Spinal cord (tissue), 10 donors: Measurements from ENCODE around the gene CASQ2. TPM values are rescaled to one million over a fixed set of nuclear protein-coding genes. Genes with fewer than 3 reads are reported as not detected.

Experiments
- DNase-seq, 6 donors: peaks; one replicate each; pipeline versions ENCODE4 v3.0.0 to v3.0.0-alpha.2; 2013 to 2015; ENCODE audit warnings: low spot score in 6 of 6, low read depth in 4 of 6
- H3K27ac ChIP-seq: one replicate; pipeline ENCODE4 v1.5.1; 2013; ENCODE audit warnings: low read depth, low read length, control low read depth
- H3K27me3 ChIP-seq: one replicate; pipeline ENCODE4 v1.6.1; 2013; ENCODE audit warnings: low read length; ENCODE audit not compliant: control insufficient read depth, insufficient read depth
- H3K36me3 ChIP-seq: one replicate; pipeline ENCODE4 v1.6.1; 2013; ENCODE audit warnings: low read length; ENCODE audit not compliant: control insufficient read depth, insufficient read depth
- H3K4me1 ChIP-seq: one replicate; pipeline ENCODE4 v1.6.1; 2013; ENCODE audit warnings: low read length; ENCODE audit not compliant: control insufficient read depth, insufficient read depth
- H3K4me3 ChIP-seq: one replicate; pipeline ENCODE4 v1.5.1; 2013; ENCODE audit warnings: low read depth, low read length, control low read depth
- H3K9me3 ChIP-seq: one replicate; pipeline ENCODE4 v1.6.1; 2013; ENCODE audit warnings: low read length; ENCODE audit not compliant: control insufficient read depth, insufficient read depth
- WGBS: methylation state at CpG from one replicate; pipeline ENCODE4 v1.1.5; 2013; ENCODE audit warnings: missing lambda C conversion rate; ENCODE audit not compliant: insufficient coverage; 5-methylcytosine and 5-hydroxymethylcytosine counted together
- polyA plus RNA-seq, 2 donors: library from polyadenylated mRNA; unstranded; fragments of 120-200 nt; gene quantifications; one replicate each; pipeline ENCODE4 v1.2.1, GENCODE V29; 2013; ENCODE audit not compliant: insufficient read length in 2 of 2
- total RNA-seq, 2 donors: library from RNA; depleted of rRNA in 1 of 2; stranded (reverse); fragments of 120-200 nt in 1 of 2; fragments of >200 nt in 1 of 2; gene quantifications; one replicate each; pipeline versions ENCODE4 v1.2.3 to v1.2.4, GENCODE V29; 2013 to 2014
- donor health status: healthy.

Gene CASQ2
- total and polyA plus RNA-seq, 4 donors: 1.1 to 3.1 (median 1.4) TPM

DNA sequence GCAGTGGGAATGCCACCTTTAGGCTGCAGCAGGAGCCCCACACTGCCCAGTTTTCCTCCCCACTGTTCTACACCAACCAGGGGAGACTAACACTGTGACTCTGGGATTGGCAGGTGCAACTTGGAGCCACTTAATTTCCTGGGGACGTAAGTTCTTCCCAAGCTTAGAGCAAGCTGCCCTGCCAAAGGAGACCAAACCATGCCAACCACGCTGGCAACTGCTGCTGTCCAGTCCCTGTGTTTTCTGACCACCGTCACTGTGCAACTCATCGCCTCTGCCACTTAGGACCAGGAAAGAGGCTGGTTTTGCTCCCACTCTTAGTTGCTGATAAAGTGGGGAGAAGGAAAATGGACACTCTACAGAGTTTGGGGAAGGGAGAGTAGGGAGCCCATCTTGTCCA is 76.3 kb downstream of the CASQ2 start:
- no peak for DNase-seq
- no peak overlapping the region for H3K4me3 ChIP-seq
- H3K4me1 ChIP-seq: peaks cover 6% of the 10 kb centered on the region
- H3K27ac ChIP-seq: no peak overlapping the region
- peaks cover 17% of the 10 kb centered on the region for H3K36me3 ChIP-seq
- H3K27me3 ChIP-seq: no peaks in the 10 kb centered on the region
- 82% methylated on average over 4 of the region's 4 CpGs for WGBS
- no peaks in the 10 kb centered on the region for H3K9me3 ChIP-seq

DNA sequence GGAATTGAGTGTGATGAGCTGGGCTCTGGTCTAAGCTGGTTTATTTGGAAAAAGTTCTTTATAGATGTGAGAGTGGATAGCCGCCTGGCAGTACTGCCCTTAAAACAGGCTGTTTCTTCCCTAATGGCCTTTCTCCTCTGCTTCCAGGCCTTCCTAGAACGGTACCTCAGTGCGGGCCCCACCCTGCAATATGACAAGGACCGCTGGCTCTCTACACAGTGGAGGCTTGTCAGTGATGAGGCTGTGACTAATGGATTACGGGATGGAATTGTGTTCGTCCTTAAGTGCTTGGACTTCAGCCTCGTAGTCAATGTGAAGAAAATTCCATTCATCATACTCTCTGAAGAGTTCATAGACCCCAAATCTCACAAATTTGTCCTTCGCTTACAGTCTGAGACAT is 77.5 kb downstream of the CASQ2 start:
- no CpG with 5 or more reads among the region's 8 CpGs for WGBS
- peaks cover 17% of the 10 kb centered on the region for H3K36me3 ChIP-seq
- no peak for DNase-seq
- H3K4me1 ChIP-seq: peaks cover 6% of the 10 kb centered on the region
- no peak overlapping the region for H3K27ac ChIP-seq
- H3K4me3 ChIP-seq: no peak overlapping the region
- no peaks in the 10 kb centered on the region for H3K27me3 ChIP-seq
- no peaks in the 10 kb centered on the region for H3K9me3 ChIP-seq

DNA sequence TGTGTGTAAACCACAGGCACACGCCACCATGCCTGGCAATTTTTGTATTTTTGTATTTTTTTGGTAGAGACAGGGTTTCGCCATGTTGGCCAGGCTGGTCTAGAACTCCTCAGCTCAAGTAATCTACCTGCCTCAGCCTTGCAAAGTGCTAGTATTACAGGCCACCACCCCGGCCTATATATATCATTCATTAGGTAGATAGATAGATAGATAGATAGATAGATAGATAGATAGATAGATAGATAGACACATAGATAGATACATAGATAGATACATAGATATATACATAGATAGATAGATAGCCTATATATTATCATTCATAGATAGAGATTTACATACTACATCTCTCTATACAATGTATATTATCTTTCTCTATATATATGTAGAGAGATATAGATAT is 80.8 kb downstream of the CASQ2 start:
- no peak overlapping the region for H3K27ac ChIP-seq
- no peaks in the 10 kb centered on the region for H3K9me3 ChIP-seq
- peaks cover 6% of the 10 kb centered on the region for H3K4me1 ChIP-seq
- H3K4me3 ChIP-seq: no peak overlapping the region
- DNase-seq: no peak
- no peaks in the 10 kb centered on the region for H3K27me3 ChIP-seq
- peaks cover 35% of the 10 kb centered on the region for H3K36me3 ChIP-seq
- no CpG with 5 or more reads among the region's 3 CpGs for WGBS

- Histone ChIP-seq H3K36me3 (peaks cover 22% of the 10 kb centered on the region), H3K4me1 (no peaks in the 10 kb centered on the region)
- WGBS: 91% methylated on average over 7 of the region's 14 CpGs
Measured at GRCh38 chr1:115685029-115685705, 83.3 kb downstream of the CASQ2 start.

GRCh38 chr1:115682792-115683191 is 85.7 kb downstream of the CASQ2 start:
- DNase-seq: no peak
- no peak overlapping the region for H3K27ac ChIP-seq
- H3K4me3 ChIP-seq: no peak overlapping the region
- H3K4me1 ChIP-seq: peaks cover 6% of the 10 kb centered on the region
- H3K36me3 ChIP-seq: peaks cover 27% of the 10 kb centered on the region
- H3K27me3 ChIP-seq: no peaks in the 10 kb centered on the region
- WGBS: 100% methylated on average over 3 of the region's 4 CpGs
- H3K9me3 ChIP-seq: no peaks in the 10 kb centered on the region

More at GRCh38 chr1:115685029-115685705, 83.3 kb downstream of the CASQ2 start:
- Histone ChIP-seq H3K9me3 (no peaks in the 10 kb centered on the region), H3K4me3 (no peak overlapping the region), H3K27me3 (no peaks in the 10 kb centered on the region), H3K27ac (no peak overlapping the region)
- no peak for DNase-seq

GRCh38 chr1:115680730-115681111 is 87.8 kb downstream of the CASQ2 start:
- Histone ChIP-seq H3K36me3 (peaks cover 27% of the 10 kb centered on the region), H3K9me3 (no peaks in the 10 kb centered on the region), H3K4me3 (no peak overlapping the region), H3K27ac (no peak overlapping the region), H3K27me3 (no peaks in the 10 kb centered on the region), H3K4me1 (peaks cover 12% of the 10 kb centered on the region)
- WGBS: 100% methylated on average over 4 of the region's 5 CpGs
- DNase-seq: no peak

DNA sequence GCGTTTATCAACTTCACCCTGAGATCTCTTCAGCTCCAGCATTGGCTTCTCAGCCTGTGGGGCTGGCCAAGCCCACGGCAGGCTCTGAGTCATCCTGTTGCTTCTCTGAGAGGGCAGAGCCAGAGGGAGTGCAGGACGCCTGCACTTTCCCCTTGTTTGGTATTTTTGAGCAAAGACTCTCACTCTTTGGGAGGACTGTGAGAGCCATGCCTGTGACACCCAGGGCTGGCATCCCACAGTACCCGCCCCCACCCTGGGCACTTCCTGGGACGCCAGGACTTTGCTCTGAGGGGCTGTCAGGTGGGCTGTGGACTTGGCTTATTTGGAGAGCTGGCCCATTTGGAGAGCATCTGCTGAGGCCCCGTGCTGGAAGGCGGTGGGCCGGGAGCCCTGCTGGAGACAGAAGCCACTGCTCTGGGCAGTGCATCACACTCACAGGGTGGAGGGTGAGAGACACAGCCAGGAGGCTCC is 89.3 kb downstream of the CASQ2 start:
- WGBS: 72% methylated on average over 8 of the region's 8 CpGs
- Histone ChIP-seq H3K36me3 (peaks cover 16% of the 10 kb centered on the region), H3K4me3 (no peak overlapping the region), H3K4me1 (peaks cover 12% of the 10 kb centered on the region), H3K27ac (no peak overlapping the region), H3K27me3 (no peaks in the 10 kb centered on the region), H3K9me3 (no peaks in the 10 kb centered on the region)
- DNase-seq: no peak

DNA sequence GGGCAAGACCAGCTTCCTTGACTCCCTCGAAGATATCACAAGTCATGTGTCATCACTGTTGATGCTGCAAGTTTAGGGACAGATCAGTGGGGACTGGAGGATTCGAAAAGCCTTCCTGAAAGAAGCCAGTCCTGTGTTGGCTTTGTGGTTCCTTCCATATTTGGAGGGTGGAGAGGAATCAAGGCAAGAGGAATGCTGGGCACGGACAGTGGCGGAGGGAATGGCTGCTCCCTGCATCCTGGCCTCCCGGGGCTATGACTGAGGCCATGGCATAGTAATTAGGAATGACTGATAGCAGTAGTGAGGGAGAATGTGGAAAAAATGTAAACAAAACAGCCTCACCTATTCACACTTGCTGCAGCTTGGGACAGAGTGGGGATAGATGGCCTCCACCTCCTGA is 90.4 kb downstream of the CASQ2 start:
- Histone ChIP-seq H3K9me3 (no peaks in the 10 kb centered on the region), H3K4me1 (peaks cover 12% of the 10 kb centered on the region), H3K36me3 (peaks cover 11% of the 10 kb centered on the region), H3K27ac (no peak overlapping the region), H3K4me3 (no peak overlapping the region), H3K27me3 (no peaks in the 10 kb centered on the region)
- WGBS: 87% methylated on average over 4 of the region's 5 CpGs
- no peak for DNase-seq

DNA sequence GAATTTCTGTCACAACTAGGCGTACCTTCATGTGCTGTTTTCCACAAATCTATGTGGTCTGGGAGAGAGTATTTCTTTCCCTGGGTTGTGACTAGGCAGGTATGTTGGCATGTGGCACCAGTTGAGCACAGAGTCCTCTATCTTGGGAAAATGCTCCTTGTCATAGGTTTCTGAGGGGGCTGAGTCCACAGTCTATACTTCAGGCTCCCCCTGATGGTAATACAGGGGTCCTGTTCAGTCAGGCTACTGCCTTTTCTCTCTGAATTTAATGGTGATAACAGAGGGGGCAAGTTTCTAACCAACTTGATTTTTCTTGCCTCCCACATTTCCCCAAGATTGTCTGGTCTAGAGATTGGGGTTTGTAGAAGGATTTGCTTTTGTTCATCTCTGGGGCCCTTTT is 90.9 kb downstream of the CASQ2 start:
- H3K9me3 ChIP-seq: no peaks in the 10 kb centered on the region
- no peak overlapping the region for H3K27ac ChIP-seq
- WGBS: 40% methylated on average over 1 of the region's 1 CpG
- peaks cover 8% of the 10 kb centered on the region for H3K36me3 ChIP-seq
- no peaks in the 10 kb centered on the region for H3K27me3 ChIP-seq
- DNase-seq: peak in 1 of 6 donors; percentile 20
- peaks cover 12% of the 10 kb centered on the region for H3K4me1 ChIP-seq
- H3K4me3 ChIP-seq: no peak overlapping the region

GRCh38 chr1:115677182-115677555 is 91.3 kb downstream of the CASQ2 start:
- WGBS: 27% methylated on average over 2 of the region's 3 CpGs
- no peak overlapping the region for H3K27ac ChIP-seq
- H3K27me3 ChIP-seq: no peaks in the 10 kb centered on the region
- H3K4me1 ChIP-seq: peaks cover 12% of the 10 kb centered on the region
- DNase-seq: peak in 3 of 6 donors; percentile 31 to 80 (median 69)
- peaks cover 8% of the 10 kb centered on the region for H3K36me3 ChIP-seq
- no peaks in the 10 kb centered on the region for H3K9me3 ChIP-seq
- no peak overlapping the region for H3K4me3 ChIP-seq
